NCI-H460 (cell line): ENCODE data around the gene EEF2. TPM values are rescaled to one million over a fixed set of nuclear protein-coding genes. Genes with fewer than 3 reads are reported as not detected.
A peak's percentile ranks its signal among the peaks of the same experiment; 100 is the strongest.

Experiments
- DNase-seq: peaks from one replicate; pipeline ENCODE4 v3.0.0-alpha.2; 2016; ENCODE audit warnings: low read depth; ENCODE audit errors: extremely low read depth
- polyA plus RNA-seq: library from polyadenylated mRNA; depleted of rRNA; stranded (reverse); fragments of >200 nt; gene quantifications from 2 replicates; pipeline ENCODE4 v1.2.3, GENCODE V29; 2014; cell fraction: nucleus; rRNA removed
- total RNA-seq: library from RNA; depleted of rRNA; stranded (reverse); fragments of >200 nt; shearing (Covaris generic); gene quantifications from 2 replicates; pipeline ENCODE4 v1.2.3, GENCODE V29; 2014; rRNA removed

EEF2 gene
- total RNA-seq, result 2,185 and 2,326 TPM in 2 replicates
- 1,195 and 1,484 TPM in 2 replicates for polyA plus RNA-seq

DNA sequence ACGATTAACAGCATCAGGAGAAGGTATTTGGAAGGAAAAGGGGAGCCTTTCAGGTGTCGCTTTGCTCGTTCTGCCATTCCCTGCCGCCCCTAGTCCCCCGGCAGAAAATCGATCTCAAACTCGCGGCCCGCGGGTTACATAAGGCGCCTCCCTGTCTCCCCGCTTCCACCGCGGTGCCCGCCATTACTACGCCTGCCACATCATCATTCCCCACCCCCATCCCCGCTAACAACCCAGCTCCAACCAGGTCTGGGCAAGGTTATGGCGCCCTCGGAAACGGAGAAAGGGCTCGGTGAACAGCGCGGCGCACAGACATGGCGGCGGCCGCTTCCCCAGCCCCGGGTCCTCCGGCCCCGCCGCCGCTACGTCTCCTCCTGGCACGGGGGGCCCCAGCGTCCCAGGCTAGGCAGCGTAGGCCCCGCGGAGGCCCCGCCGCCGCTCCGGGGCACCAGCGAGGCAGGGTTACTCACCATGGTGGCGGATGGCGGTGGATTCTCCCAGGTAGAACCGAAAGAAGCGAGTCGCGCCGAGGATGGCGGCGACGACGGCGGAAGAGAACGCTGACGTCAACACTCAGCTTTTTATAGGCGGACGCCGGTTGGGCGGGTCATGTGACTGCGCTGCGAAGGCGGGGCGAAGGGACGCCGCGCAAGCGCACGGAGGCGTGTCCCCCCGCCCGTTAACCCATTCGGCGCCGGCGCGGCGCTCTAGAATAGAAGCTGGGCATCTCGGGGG lies at the start of gene EEF2:
Gene EEF2 (minus strand): TSS at position 556 of the 735 bp plus-strand sequence. CDS start 83 bp downstream, at position 473.
- peak; percentile 76 for DNase-seq

DNA sequence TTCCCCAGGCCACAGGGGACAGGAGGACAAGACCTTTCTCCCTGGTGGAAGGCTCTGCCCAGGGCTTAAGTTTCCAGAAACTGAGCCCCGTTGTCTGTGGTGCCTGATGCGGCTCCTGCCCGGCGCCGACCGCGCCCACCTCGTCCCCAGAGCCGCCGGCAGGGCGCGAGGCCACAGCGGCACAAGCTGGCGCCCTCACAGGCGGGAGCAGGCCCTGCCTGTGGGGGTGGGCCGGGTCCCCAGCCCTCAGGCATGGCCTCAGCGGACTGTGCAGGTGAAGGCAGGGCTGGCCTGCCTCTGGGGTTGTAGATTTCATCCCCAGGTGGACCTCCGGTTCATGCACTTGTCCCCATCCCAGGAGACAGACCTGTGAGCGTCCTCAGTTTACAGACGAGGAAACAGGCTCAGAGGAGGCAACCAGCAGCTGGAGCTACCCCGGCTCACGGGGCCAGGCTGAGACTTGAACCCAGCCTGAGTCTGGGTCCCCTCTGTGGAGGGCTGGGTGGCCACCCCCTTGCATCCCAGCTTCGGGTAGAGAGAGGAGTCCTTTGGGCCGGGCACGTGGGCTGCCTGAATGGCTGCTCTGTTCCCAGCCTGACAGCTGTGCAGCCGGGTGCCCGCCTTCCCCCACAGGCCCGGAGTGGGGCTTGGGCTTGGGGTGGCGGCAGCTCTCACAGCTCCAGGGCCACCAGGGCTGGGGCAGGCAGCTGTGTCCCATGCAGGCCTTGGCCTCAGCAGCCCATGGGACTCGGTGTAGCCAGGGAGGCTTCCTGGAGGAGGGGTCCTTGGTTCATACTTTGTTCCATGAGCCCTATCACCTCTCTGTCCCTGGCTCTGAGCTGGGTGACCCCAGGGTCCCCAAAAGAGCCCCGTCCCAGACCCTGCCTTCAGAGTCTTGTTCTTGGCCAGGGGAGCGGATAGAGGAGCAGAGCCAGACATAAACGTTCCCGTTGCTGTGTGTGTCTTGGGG lies 49.1 kb upstream of the EEF2 start:
- DNase-seq, result no peak

- no peak for DNase-seq
Observed at GRCh38 chr19:4033028-4033956, 48.0 kb upstream of the EEF2 start.

- DNase-seq, result no peak
Observed at GRCh38 chr19:4032436-4032835, 47.2 kb upstream of the EEF2 start.

DNA sequence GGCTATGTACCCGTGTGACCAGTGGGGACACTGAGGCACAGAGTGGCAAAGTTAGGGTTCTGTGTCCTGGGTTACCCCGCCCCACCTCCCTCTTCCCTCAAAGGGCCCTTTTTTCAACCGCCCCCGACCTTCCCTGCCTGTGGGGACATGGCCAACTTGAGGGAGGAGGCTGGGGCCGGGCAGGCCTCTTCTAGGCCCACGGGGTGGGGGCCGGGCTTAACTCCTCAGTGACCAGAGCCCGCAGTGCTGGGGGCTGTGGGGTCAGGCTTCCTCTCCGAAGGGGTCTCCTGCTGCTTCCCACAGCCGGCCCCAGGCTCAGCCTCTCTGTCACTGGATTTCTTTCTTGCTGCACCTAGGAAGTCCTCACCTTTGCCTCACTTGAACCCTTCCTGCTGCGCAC lies 46.2 kb upstream of the EEF2 start:
- no peak for DNase-seq

DNA sequence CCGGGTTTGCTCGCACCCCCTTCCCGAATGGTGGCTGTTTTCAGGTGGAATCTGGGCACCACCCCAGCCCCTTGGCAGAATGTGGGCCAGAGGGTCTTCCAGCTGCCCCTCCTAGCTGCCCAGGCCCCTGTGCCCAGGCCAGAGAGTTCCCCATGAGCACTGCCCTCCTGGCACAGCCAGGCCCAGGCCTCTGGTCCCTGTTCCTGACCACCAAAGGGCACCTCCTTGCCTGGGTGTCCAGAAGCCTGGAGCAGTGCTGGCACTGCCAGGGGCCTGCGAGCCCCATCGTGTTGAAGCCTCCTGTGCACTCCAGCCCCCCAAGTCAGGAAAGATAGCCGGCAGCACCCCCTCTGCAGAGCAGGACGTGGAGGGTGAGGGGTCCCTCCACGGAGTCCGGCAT lies 45.7 kb upstream of the EEF2 start:
- no peak for DNase-seq

DNA sequence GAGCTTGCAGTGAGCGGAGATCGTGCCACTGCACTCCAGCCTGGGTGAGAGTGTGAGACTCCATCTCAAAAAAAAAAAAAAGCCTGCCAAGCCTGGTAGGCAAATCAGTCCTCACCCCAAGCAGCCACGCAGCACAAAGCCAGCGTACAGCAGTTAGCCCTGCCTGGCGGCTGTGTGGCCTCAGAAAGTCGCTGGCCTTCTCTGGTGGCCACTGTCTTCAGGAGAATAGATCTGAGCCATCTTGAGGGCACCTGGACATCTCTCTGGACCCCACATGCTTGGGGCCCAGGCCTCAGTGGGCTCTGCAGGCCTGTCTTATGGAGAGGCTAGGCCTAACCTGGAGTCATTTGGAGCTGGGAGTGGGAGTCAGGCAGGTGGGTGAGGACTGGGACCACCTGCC lies 45.3 kb upstream of the EEF2 start:
- no peak for DNase-seq

DNA sequence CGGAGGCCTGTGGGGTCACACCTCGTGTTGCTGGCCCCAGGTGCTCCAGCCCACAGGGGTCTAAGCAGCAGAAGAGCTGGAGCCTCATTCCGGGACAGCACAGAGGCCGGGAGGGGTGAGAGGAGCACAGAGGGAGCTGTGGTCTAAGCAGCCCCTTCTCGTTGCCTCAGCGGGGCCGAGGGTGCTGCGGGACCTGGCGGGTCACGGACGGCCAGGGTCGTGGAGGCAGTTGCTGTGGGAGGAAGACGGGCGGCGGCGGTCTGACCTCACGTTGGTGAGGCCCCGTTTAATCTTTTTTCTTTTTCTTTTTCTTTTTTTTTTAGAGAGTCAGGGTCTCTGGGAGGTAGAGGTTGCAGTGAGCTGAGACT lies 44.0 kb upstream of the EEF2 start:
- no peak for DNase-seq

- no peak for DNase-seq
Observed at GRCh38 chr19:4028334-4029246, 43.3 kb upstream of the EEF2 start.

DNA sequence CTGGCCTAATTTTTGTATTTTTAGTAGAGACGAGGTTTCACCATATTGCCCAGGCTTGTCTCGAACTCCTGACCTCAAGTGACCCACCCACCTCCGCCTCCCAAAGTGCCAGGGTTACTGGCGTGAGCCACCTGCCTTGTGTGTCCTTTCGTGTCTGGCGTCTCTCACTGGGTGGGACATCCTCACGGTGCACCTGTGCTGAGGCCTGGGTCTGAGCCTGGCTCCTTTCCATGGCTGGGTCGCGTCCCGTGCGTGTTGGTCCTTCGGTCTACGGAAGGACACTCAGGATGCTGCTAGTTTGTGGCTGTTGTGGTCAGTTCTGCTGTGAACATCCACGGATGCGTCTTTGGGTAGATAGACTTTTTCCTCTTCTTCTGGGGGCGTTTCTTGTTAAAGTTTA lies 41.9 kb upstream of the EEF2 start:
- no peak for DNase-seq

GRCh38 chr19:4025317-4025716 lies 40.1 kb upstream of the EEF2 start:
- DNase-seq, result no peak

DNA sequence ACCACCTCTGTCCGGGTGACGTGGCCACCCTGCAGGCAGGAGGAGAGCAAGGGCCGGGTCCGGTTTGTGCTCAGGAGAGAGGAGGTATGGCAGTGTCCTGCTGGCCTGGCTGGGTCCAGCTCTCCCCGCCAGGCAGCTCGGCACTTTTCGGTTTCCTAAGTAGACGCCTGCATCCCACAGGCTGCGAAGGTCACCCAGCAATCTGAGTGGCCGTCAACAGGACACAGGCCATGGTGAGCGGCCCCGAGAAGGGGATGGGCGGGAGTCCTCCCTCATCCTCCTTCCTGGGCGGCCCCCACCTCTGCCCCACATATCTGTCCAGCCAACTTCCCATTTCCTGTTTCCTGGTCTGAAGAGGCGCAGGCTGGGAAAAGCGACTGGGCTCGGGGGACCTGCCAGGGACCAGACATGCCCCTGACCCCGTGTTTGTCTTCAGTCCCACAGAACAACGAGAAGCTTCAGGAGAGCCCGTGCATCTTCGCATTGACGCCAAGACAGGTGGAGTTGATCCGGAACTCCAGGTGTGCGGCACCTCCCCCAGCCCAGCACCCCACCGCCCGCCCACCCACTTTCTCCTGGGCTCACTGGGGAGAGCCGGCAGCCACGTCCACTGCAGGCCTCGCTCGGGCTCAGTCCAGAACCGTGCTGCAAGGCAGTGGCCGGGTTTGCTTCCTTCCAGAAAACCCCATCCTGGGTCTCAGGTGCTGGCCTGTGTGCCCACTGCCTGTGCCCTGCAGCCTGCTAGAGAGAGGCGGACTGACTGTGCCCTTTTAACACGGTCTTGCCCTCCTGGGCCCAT lies 38.5 kb upstream of the EEF2 start:
- no peak for DNase-seq

- DNase-seq, result no peak
Observed at GRCh38 chr19:4019578-4019977, 34.3 kb upstream of the EEF2 start.

GRCh38 chr19:4018775-4019504 lies 33.7 kb upstream of the EEF2 start:
- no peak for DNase-seq

GRCh38 chr19:4018140-4018613 lies 32.9 kb upstream of the EEF2 start:
- DNase-seq, result no peak

GRCh38 chr19:4016903-4017638 lies 31.8 kb upstream of the EEF2 start:
- no peak for DNase-seq

DNA sequence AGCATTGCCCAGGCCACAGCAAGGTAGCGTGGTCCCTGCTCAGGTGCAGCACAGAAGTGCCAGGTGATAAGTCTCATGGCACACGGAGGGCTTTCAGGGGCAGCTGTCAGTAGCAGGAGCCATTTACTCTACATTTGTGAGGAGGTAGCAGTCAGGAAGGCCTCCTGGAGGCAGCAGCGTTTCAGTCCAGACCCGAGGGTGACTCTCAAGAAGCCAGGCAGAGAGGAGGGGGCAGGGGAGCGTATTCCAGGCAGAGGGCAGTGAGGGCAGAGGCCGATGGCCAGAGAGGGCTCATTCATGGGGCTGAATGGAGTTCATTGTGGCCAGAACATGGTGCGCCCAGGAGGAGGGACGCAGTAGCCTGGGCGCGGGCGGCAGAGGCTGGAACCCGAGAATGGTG lies 31.2 kb upstream of the EEF2 start:
- no peak for DNase-seq
